ENCODE measurements around the gene PLA2R1.

The PLA2R1 gene

GRCh38 chr2:159939946-159940345 lies 122.5 kb downstream of the PLA2R1 start:
- in situ Hi-C loops (cut with MboI; ENCODE audit: low sequenced_read_pairs) = no loop called here

- in situ Hi-C loops (cut with MboI; ENCODE audit: low sequenced_read_pairs) = no loop called here
Measured at GRCh38 chr2:159938395-159938794, 124.0 kb downstream of the PLA2R1 start.

GRCh38 chr2:159936471-159936870 lies 125.9 kb downstream of the PLA2R1 start:
- in situ Hi-C loops (cut with MboI; ENCODE audit: low sequenced_read_pairs) = no loop called here

- in situ Hi-C loops (cut with MboI; ENCODE audit: low sequenced_read_pairs) = no loop called here
Measured at GRCh38 chr2:159933727-159934049, 128.7 kb downstream of the PLA2R1 start.

- in situ Hi-C loops (cut with MboI; ENCODE audit: low sequenced_read_pairs) = no loop called here
Measured at GRCh38 chr2:159933040-159933726, 129.2 kb downstream of the PLA2R1 start.

GRCh38 chr2:159926695-159927094 lies 135.7 kb downstream of the PLA2R1 start:
- in situ Hi-C loops (cut with MboI; ENCODE audit: low sequenced_read_pairs) = no loop called here

GRCh38 chr2:159925975-159926374 lies 136.4 kb downstream of the PLA2R1 start:
- in situ Hi-C loops (cut with MboI; ENCODE audit: low sequenced_read_pairs) = no loop called here

GRCh38 chr2:159922563-159922962 lies 139.9 kb downstream of the PLA2R1 start:
- in situ Hi-C loops (cut with MboI; ENCODE audit: low sequenced_read_pairs) = no loop called here

GRCh38 chr2:159921752-159922404 lies 140.5 kb downstream of the PLA2R1 start:
- in situ Hi-C loops (cut with MboI; ENCODE audit: low sequenced_read_pairs) = no loop called here

- in situ Hi-C loops (cut with MboI; ENCODE audit: low sequenced_read_pairs) = no loop called here
Measured at GRCh38 chr2:159916511-159916910, 145.9 kb downstream of the PLA2R1 start.

- in situ Hi-C loops (cut with MboI; ENCODE audit: low sequenced_read_pairs) = no loop called here
Measured at GRCh38 chr2:159913900-159914299, 148.5 kb downstream of the PLA2R1 start.

- in situ Hi-C loops (cut with MboI; ENCODE audit: low sequenced_read_pairs) = no loop called here
Measured at GRCh38 chr2:159912580-159912979, 149.8 kb downstream of the PLA2R1 start.

GRCh38 chr2:159910951-159911350 lies 151.5 kb downstream of the PLA2R1 start:
- in situ Hi-C loops (cut with MboI; ENCODE audit: low sequenced_read_pairs) = no loop called here

GRCh38 chr2:159908623-159909022 lies 153.8 kb downstream of the PLA2R1 start:
- in situ Hi-C loops (cut with MboI; ENCODE audit: low sequenced_read_pairs) = no loop called here

- in situ Hi-C loops (cut with MboI; ENCODE audit: low sequenced_read_pairs) = no loop called here
Measured at GRCh38 chr2:159907909-159908308, 154.5 kb downstream of the PLA2R1 start.

- in situ Hi-C loops (cut with MboI; ENCODE audit: low sequenced_read_pairs) = no loop called here
Measured at GRCh38 chr2:159905926-159906714, 156.3 kb downstream of the PLA2R1 start.

GRCh38 chr2:159904959-159905305 lies 157.5 kb downstream of the PLA2R1 start:
- in situ Hi-C loops (cut with MboI; ENCODE audit: low sequenced_read_pairs) = no loop called here

GRCh38 chr2:159904127-159904958 lies 158.1 kb downstream of the PLA2R1 start, which contains the start of gene LY75:
LY75 (minus strand) TSS chr2:159904756.
- in situ Hi-C loops (cut with MboI; ENCODE audit: low sequenced_read_pairs) = no loop called here

GRCh38 chr2:159903443-159904126 lies 158.8 kb downstream of the PLA2R1 start:
- in situ Hi-C loops (cut with MboI; ENCODE audit: low sequenced_read_pairs) = no loop called here

- in situ Hi-C loops (cut with MboI; ENCODE audit: low sequenced_read_pairs) = no loop called here
Measured at GRCh38 chr2:159902722-159903121, 159.7 kb downstream of the PLA2R1 start.

GRCh38 chr2:159900343-159900742 lies 162.1 kb downstream of the PLA2R1 start:
- in situ Hi-C loops (cut with MboI; ENCODE audit: low sequenced_read_pairs) = no loop called here
